SKM-1 (cell line): ENCODE measurements around the gene PLXNA4.

ENCODE experiments used
- DNase-seq: peaks from one replicate; lab custom pipeline; 2025; ENCODE audit not compliant: unreplicated experiment; lab: John Stamatoyannopoulos, UW

Gene PLXNA4

DNA sequence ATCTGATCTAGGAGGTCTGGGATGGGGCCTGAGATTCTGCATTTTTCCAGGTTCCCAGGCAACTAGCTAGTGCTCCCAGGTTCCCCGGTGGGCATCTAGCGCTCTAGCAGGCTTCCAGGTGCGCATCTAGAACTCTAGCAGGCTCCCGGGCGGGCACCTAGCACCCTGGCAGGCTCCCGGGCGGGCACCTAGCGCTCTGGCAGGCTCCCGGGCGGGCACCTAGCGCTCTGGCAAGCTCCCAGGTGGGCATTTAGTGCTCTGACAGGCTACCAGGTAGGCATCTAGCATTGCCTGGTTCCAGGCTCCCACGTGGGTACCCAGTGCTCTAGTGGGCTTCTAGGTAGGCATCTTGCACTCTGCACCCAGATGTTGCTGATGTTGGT, 414.7 kb downstream of the PLXNA4 start:
- DNase-seq = no peak

- DNase-seq = no peak
These were observed 415.4 kb downstream of the PLXNA4 start for GRCh38 chr7:132160611-132161532.

- DNase-seq = no peak
These were observed 417.4 kb downstream of the PLXNA4 start for GRCh38 chr7:132158841-132159240.

- no peak for DNase-seq
These were observed 418.1 kb downstream of the PLXNA4 start for GRCh38 chr7:132158166-132158565.

GRCh38 chr7:132155715-132156114, 420.6 kb downstream of the PLXNA4 start:
- DNase-seq = no peak

- no peak for DNase-seq
These were observed 421.4 kb downstream of the PLXNA4 start for GRCh38 chr7:132154695-132155471.

DNA sequence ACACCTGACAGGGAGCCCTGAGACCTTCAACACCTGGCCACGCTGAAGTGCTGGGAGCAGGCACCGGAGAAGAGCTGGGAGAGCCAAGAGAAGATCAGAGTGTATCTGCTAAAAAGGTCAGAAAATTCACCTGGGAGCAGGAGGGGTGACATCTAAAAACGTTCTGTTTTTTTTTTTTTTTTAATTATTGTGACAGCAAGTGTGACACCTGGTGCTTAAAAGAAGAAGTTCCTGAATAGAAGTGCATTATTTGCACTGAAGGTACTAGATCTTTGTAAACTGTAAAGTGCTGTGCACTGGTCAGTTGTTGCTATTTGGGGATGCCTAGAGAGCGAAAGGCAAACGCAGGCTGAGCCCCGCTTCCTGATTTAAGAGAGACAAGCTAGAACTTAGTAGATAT, 422.0 kb downstream of the PLXNA4 start:
- no peak for DNase-seq

DNA sequence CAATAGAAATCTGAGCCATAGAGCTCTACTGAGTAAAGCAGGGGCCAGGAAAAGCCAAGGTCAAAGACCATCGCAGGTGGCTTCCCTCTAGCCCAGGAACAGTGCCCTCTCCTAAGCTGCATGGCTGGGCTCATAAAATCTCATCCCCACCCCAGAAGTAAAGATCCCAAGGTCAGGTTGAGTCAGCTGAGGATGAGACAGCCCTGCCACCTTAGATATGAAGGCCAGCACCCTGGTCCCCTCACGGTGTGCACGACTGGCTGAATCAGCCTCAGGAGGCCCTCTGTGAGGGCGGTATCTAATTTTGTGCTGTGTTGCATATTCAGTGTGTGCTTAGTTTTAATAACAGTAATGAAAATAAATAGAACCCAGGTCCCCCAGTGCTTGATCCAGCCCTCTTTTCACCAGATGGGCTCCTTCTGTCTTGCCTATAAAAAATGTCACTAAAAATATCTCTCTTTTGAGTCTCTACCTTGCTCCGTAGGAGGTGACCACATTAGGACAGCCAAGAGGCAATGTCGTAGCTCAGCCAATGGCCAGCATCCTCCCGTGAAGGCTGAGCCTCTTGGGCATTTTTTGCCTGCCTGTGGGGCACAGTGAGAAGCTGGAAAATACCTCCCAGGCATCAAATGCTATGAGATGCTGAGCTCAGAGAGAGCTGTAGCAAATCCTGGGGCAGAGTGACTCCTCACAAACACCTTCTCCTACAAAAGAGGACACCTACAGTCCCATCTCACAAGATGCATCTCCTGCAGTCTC, 424.0 kb downstream of the PLXNA4 start:
- DNase-seq = no peak

DNA sequence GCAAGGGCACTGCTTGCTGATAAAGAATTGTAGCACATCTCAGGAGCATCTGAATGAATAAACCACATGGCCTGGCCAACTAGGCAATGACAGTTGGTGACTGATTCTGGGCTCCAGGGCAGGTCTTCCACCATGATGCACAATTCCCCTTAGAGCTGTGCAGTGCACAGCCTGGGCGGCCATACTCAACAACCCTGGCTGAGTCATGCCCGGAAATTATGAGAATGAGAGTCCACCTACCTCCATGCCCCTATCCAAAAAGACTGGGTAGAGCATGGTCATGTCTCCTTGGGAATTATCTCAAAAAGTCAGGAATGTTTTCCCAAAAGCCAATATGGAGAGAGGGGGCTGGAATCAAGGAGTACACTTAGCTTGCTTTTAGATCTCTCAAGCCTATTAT, 425.6 kb downstream of the PLXNA4 start:
- DNase-seq = no peak

GRCh38 chr7:132149436-132150304, 426.6 kb downstream of the PLXNA4 start:
- no peak for DNase-seq

DNA sequence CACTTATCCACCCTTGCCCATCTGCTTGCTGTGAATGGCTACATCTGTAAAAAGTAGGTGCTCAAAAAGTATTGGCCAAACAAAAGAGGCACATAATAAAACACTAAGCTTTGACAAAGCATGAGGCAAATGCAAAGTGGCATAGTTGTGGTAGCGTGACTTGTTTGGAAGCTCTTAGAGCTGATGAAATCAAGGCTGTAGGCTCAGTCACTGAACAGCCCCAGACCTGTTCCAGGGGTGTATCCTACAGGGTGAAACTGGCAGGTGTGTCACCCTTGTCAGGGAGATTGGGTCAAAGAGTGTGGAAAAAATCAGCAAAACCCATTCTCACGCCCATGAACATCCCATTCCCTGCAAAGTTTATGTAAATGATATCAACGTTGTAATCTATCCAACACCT, 427.4 kb downstream of the PLXNA4 start:
- DNase-seq = no peak

DNA sequence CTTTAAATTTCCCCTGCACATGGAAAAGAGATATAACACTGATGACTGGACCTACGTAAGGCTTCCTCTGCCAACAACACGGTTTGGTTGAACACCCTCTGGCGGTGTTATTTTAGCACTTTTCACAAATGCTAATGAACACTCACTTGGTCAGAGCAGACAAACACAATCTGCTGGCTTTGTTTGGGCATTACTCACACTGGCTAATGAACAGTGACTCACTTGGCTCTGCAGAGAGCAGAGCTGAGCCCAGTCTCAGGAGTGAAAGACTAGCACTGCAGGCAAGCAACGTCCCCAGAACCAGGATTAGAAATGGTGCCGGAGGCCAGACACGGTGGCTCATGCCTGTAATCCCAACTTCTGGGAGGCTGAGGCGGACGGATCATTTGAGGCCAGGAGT, 430.8 kb downstream of the PLXNA4 start:
- DNase-seq = no peak

GRCh38 chr7:132145063-132145462, 431.2 kb downstream of the PLXNA4 start:
- DNase-seq = no peak

GRCh38 chr7:132142006-132142405, 434.3 kb downstream of the PLXNA4 start:
- DNase-seq = no peak

DNA sequence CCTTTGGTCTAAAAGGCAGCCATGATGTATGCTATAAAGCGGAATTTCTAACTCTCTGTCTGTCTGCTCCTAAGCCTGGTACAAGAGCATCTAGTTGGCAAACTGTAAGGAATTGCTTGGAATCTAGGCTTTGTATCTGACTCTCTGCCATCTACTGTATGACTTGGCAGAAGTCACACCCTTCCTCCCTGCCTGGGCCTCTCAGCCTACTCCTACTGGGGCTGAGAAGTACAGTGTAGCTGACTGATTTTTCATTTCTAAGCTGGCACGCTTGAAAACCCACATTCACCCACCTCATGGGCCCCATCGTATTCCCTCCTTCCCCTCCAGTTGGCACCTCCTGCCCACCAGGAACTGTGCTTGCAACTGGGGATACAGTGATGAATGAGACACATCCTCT, 435.2 kb downstream of the PLXNA4 start:
- no peak for DNase-seq

DNA sequence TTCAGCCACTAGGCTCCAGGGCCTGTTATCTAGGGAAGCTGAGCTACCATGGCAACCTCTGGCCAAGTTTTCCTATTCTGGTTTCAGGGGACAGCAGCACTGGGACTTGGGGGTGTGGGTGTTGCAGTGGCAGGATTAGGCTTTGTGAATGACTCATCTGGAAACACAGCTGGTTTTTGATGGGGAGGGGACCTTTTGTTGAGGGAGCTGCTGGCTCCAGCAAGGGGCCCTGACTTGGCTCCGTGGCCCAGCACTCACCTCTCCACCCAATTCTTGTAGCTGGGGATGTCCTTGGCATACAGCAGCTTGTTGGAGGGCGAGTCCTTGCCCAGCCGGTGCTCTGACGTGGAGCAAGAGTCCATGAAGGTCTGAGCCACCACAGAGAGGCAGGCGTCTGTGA, 435.9 kb downstream of the PLXNA4 start:
- DNase-seq = no peak

GRCh38 chr7:132138817-132139216, 437.5 kb downstream of the PLXNA4 start:
- no peak for DNase-seq

DNA sequence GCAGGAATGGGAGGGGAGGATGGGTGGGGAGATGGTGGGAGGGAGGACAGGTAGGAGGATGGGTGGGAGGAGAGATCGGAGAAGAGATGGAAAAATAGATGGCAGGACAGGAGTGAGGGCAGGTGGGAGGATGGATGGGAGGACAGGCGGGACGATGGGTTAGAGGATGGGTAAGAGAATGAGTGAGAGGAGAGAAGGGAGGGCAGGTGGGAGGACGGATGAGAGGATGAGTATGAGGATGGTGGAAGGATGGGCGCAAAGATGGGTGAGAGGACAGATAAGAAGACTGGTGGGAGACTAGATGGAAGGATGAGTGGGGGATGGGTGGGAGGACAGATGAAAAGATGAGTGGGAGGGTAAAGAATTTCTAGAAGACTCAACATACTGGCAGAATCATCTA, 438.6 kb downstream of the PLXNA4 start:
- no peak for DNase-seq

DNA sequence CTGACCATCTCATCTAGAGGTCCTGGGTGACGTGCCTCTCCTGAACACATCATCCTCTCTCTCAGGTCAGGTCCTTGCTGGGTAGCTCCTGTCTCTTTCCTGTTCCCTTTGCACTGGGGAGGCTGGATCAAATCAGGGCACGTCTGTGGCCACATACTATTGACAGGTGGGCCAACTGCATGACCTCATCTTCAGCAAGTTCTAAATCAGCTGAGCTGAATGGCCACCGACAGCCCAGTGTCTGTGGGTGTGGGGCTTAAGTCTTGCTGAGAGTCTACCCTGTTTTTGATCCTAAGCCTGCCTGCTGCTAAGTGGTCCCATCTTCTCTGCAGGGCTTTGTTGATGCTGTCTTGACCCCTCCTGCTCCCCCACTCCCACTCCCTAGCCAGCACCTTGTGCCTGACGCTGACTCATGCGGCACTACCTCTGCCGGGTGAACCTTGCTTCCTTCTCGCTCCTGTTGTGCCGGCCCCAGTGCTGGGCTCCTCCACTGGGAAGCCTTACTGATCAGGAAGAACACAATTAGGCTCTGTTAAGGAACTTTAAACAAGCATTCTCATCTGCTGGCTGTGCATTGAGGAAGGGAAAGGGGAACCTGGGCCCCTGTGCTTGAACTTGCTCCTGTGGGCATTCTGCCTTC, 440.4 kb downstream of the PLXNA4 start:
- no peak for DNase-seq

DNA sequence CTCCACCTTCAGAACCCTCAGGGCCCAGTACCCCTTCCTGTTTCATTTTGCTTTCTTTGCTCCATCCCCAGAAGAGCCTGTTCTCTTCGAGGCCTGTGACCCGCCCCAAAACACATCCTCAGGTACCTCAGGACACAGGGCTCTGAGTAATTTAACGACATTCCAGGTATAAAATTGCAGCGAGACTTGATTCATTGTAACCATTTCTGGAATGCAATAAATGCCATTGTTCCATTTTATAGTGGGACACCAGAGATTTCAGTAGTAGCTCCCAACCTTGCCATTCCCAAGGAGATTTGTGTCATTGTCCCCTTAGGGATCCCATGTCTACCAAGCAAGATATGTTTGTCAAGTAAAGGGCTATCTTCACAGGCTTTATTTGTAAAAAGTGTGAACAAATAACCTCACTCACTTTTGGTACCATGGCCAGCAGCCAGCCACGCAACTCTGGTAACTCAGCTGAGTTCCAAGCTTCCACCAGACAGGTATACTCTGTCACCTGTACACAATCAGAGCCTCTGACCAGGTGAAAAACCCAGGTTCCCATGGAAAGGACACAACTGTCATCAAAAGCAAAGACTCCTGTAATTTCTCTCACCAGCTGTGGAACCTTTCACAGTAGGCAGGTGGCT, 441.3 kb downstream of the PLXNA4 start:
- DNase-seq = no peak
